Measurements from ENCODE around the gene GPHB5.

Gene GPHB5

GRCh38 chr14:63276016-63276415, 42.7 kb downstream of the GPHB5 start:
- H3K4me3 ChIP-seq (ENCODE audit: low read depth, low read length): no peak overlapping the region
- H3K36me3 ChIP-seq (ENCODE audit: control insufficient read depth, insufficient read depth, low read length): no peaks in the 10 kb centered on the region
- no peak overlapping the region for H3K9ac ChIP-seq (ENCODE audit: low read depth, low read length)
- peaks cover 14% of the 10 kb centered on the region for H3K4me1 ChIP-seq (ENCODE audit: control insufficient read depth, insufficient read depth, low read length)
- H3K9me3 ChIP-seq (ENCODE audit: control insufficient read depth, insufficient read depth, low read length): no peaks in the 10 kb centered on the region
- H3K27ac ChIP-seq (ENCODE audit: low read depth, low read length): no peak overlapping the region
- no peaks in the 10 kb centered on the region for H3K27me3 ChIP-seq (ENCODE audit: control insufficient read depth, insufficient read depth, low read length)

GRCh38 chr14:63275611-63276010, 43.1 kb downstream of the GPHB5 start:
- Histone ChIP-seq H3K4me1 (ENCODE audit: control insufficient read depth, insufficient read depth, low read length) (peaks cover 14% of the 10 kb centered on the region), H3K9ac (ENCODE audit: low read depth, low read length) (no peak overlapping the region), H3K9me3 (ENCODE audit: control insufficient read depth, insufficient read depth, low read length) (no peaks in the 10 kb centered on the region), H3K27ac (ENCODE audit: low read depth, low read length) (no peak overlapping the region), H3K27me3 (ENCODE audit: control insufficient read depth, insufficient read depth, low read length) (no peaks in the 10 kb centered on the region), H3K4me3 (ENCODE audit: low read depth, low read length) (no peak overlapping the region), H3K36me3 (ENCODE audit: control insufficient read depth, insufficient read depth, low read length) (no peaks in the 10 kb centered on the region)

GRCh38 chr14:63273717-63274655, 44.7 kb downstream of the GPHB5 start:
- H3K27ac ChIP-seq (ENCODE audit: low read depth, low read length): no peak overlapping the region
- no peak overlapping the region for H3K9ac ChIP-seq (ENCODE audit: low read depth, low read length)
- H3K4me3 ChIP-seq (ENCODE audit: low read depth, low read length): no peak overlapping the region
- H3K27me3 ChIP-seq (ENCODE audit: control insufficient read depth, insufficient read depth, low read length): no peaks in the 10 kb centered on the region
- H3K9me3 ChIP-seq (ENCODE audit: control insufficient read depth, insufficient read depth, low read length): no peaks in the 10 kb centered on the region
- H3K4me1 ChIP-seq (ENCODE audit: control insufficient read depth, insufficient read depth, low read length): peaks cover 14% of the 10 kb centered on the region
- H3K36me3 ChIP-seq (ENCODE audit: control insufficient read depth, insufficient read depth, low read length): no peaks in the 10 kb centered on the region

- Histone ChIP-seq H3K27me3 (ENCODE audit: control insufficient read depth, insufficient read depth, low read length) (no peaks in the 10 kb centered on the region), H3K36me3 (ENCODE audit: control insufficient read depth, insufficient read depth, low read length) (no peaks in the 10 kb centered on the region), H3K9ac (ENCODE audit: low read depth, low read length) (no peak overlapping the region), H3K4me1 (ENCODE audit: control insufficient read depth, insufficient read depth, low read length) (peaks cover 14% of the 10 kb centered on the region), H3K9me3 (ENCODE audit: control insufficient read depth, insufficient read depth, low read length) (no peaks in the 10 kb centered on the region), H3K4me3 (ENCODE audit: low read depth, low read length) (no peak overlapping the region), H3K27ac (ENCODE audit: low read depth, low read length) (no peak overlapping the region)
Observed at GRCh38 chr14:63273129-63273528, 45.6 kb downstream of the GPHB5 start.

GRCh38 chr14:63269561-63270225, 49.0 kb downstream of the GPHB5 start:
- H3K36me3 ChIP-seq (ENCODE audit: control insufficient read depth, insufficient read depth, low read length): no peaks in the 10 kb centered on the region
- H3K27me3 ChIP-seq (ENCODE audit: control insufficient read depth, insufficient read depth, low read length): no peaks in the 10 kb centered on the region
- H3K4me3 ChIP-seq (ENCODE audit: low read depth, low read length): no peak overlapping the region
- H3K4me1 ChIP-seq (ENCODE audit: control insufficient read depth, insufficient read depth, low read length): no peaks in the 10 kb centered on the region
- no peak overlapping the region for H3K27ac ChIP-seq (ENCODE audit: low read depth, low read length)
- H3K9me3 ChIP-seq (ENCODE audit: control insufficient read depth, insufficient read depth, low read length): peaks cover 18% of the 10 kb centered on the region
- H3K9ac ChIP-seq (ENCODE audit: low read depth, low read length): no peak overlapping the region

- no peaks in the 10 kb centered on the region for H3K4me1 ChIP-seq (ENCODE audit: control insufficient read depth, insufficient read depth, low read length)
- no peak overlapping the region for H3K27ac ChIP-seq (ENCODE audit: low read depth, low read length)
- H3K9ac ChIP-seq (ENCODE audit: low read depth, low read length): no peak overlapping the region
- H3K36me3 ChIP-seq (ENCODE audit: control insufficient read depth, insufficient read depth, low read length): no peaks in the 10 kb centered on the region
- no peak overlapping the region for H3K4me3 ChIP-seq (ENCODE audit: low read depth, low read length)
- no peaks in the 10 kb centered on the region for H3K27me3 ChIP-seq (ENCODE audit: control insufficient read depth, insufficient read depth, low read length)
- peaks cover 18% of the 10 kb centered on the region for H3K9me3 ChIP-seq (ENCODE audit: control insufficient read depth, insufficient read depth, low read length)
Observed at GRCh38 chr14:63268771-63269170, 50.0 kb downstream of the GPHB5 start.

- no peak overlapping the region; the same call in 1 of the 2 replicates for H3K4me3 ChIP-seq (ENCODE audit: low read depth, low read length)
- peaks cover 18% of the 10 kb centered on the region for H3K9me3 ChIP-seq (ENCODE audit: control insufficient read depth, insufficient read depth, low read length)
- no peak overlapping the region for H3K9ac ChIP-seq (ENCODE audit: low read depth, low read length)
- no peaks in the 10 kb centered on the region for H3K4me1 ChIP-seq (ENCODE audit: control insufficient read depth, insufficient read depth, low read length)
- H3K36me3 ChIP-seq (ENCODE audit: control insufficient read depth, insufficient read depth, low read length): no peaks in the 10 kb centered on the region
- no peak overlapping the region for H3K27ac ChIP-seq (ENCODE audit: low read depth, low read length)
- no peaks in the 10 kb centered on the region for H3K27me3 ChIP-seq (ENCODE audit: control insufficient read depth, insufficient read depth, low read length)
Observed at GRCh38 chr14:63267171-63267570, 51.6 kb downstream of the GPHB5 start.

- H3K4me3 ChIP-seq (ENCODE audit: low read depth, low read length): no peak overlapping the region; the same call in 1 of the 2 replicates
- H3K4me1 ChIP-seq (ENCODE audit: control insufficient read depth, insufficient read depth, low read length): no peaks in the 10 kb centered on the region
Observed at GRCh38 chr14:63266106-63266505, 52.6 kb downstream of the GPHB5 start.

More at GRCh38 chr14:63266106-63266505, 52.6 kb downstream of the GPHB5 start:
- Histone ChIP-seq H3K9ac (ENCODE audit: low read depth, low read length) (no peak overlapping the region), H3K9me3 (ENCODE audit: control insufficient read depth, insufficient read depth, low read length) (peaks cover 18% of the 10 kb centered on the region), H3K36me3 (ENCODE audit: control insufficient read depth, insufficient read depth, low read length) (no peaks in the 10 kb centered on the region), H3K27ac (ENCODE audit: low read depth, low read length) (peak overlapping the region; percentile 75), H3K27me3 (ENCODE audit: control insufficient read depth, insufficient read depth, low read length) (no peaks in the 10 kb centered on the region)

Data from HUES48 (cell line).